Measurements from ENCODE around the gene SNRK. TPM values are rescaled to one million over a fixed set of nuclear protein-coding genes. Genes with fewer than 3 reads are reported as not detected.

SNRK gene
- total RNA-seq, 1 donor from 2014 or later = 139 TPM

DNA sequence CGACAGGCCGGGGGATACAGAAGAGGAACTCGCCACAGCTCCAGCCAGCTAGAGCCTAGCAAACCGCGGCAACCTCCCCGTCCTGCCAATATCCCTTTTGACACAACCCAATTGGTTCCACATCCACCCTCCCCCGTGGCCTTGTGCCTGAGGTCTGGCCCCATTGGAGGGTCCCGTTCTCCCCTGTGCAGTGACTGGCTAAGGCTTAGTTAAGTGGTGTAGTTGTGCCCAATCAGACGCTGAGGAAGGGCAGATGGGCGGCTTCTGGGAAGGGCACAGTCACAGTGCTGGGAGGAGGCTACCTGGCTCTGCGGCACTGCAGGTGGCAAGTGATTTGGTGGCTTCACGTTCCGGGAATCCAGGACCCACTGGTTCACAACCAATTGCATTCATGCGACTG lies 78.6 kb downstream of the SNRK start:
- no peak overlapping the region for H3K4me3 Mint-ChIP-seq (ENCODE audit: unreplicated experiment)
- no peaks in the 10 kb centered on the region for H3K9me3 Mint-ChIP-seq (ENCODE audit: unreplicated experiment)
- TF ChIP-seq, protein P1, sequence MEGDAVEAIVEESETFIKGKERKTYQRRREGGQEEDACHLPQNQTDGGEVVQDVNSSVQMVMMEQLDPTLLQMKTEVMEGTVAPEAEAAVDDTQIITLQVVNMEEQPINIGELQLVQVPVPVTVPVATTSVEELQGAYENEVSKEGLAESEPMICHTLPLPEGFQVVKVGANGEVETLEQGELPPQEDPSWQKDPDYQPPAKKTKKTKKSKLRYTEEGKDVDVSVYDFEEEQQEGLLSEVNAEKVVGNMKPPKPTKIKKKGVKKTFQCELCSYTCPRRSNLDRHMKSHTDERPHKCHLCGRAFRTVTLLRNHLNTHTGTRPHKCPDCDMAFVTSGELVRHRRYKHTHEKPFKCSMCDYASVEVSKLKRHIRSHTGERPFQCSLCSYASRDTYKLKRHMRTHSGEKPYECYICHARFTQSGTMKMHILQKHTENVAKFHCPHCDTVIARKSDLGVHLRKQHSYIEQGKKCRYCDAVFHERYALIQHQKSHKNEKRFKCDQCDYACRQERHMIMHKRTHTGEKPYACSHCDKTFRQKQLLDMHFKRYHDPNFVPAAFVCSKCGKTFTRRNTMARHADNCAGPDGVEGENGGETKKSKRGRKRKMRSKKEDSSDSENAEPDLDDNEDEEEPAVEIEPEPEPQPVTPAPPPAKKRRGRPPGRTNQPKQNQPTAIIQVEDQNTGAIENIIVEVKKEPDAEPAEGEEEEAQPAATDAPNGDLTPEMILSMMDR (IDR thresholded peaks at IDR 0.05; ENCODE audit: unreplicated experiment) = no peak

DNA sequence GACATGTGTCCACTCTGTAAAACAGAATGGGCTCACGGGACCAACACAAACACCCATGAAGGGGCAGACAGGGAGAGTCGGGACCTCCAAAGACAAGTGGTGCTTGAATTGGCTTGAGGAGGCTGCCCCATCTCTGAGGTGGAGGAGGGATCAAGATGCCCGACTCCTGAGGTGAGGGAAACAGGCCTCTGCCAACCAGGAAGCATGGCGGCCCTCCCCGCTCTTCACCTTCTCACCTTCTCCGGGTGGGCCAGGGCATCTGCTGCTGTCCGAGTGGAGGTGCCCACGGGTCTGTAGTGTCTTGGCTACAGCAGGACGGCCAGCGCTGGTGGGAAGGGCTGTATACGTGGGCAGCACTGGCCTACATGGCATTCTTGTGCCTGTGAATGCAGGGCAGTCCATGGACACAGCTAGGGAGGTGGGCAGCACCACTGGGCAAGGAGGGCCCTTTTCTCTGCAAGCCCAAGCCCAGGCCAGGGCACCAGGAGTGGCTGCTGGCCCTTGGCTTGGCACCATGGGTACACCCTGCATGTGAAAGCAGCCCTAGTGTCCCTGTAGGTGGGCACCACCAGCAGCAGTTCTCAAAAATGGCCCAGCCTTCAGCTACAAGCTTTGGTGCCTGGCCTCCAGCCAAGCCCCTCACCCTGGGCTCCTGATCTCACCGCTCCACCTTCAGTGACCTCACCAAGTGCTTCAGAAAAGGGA lies 79.4 kb downstream of the SNRK start:
- DNase-seq (ENCODE audit: low spot score) = no peak
- H3K4me1 Mint-ChIP-seq (ENCODE audit: unreplicated experiment) = no peaks in the 10 kb centered on the region
- TF ChIP-seq, protein P1 (IDR thresholded peaks at IDR 0.05; ENCODE audit: unreplicated experiment) = no peak
- H3K9me3 Mint-ChIP-seq (ENCODE audit: unreplicated experiment) = no peaks in the 10 kb centered on the region
- peaks cover 21% of the 10 kb centered on the region for H3K36me3 Mint-ChIP-seq (ENCODE audit: low read depth, unreplicated experiment)
- H3K27ac Mint-ChIP-seq (ENCODE audit: unreplicated experiment) = no peak overlapping the region
- peak overlapping the region; percentile 76 for H3K4me3 Mint-ChIP-seq (ENCODE audit: unreplicated experiment)
- peaks cover 21% of the 10 kb centered on the region for H3K27me3 Mint-ChIP-seq (ENCODE audit: unreplicated experiment)

More for the DNA sequence above, 78.6 kb downstream of the SNRK start:
- H3K27me3 Mint-ChIP-seq (ENCODE audit: unreplicated experiment) = peaks cover 21% of the 10 kb centered on the region
- H3K36me3 Mint-ChIP-seq (ENCODE audit: low read depth, unreplicated experiment) = peaks cover 21% of the 10 kb centered on the region
- no peaks in the 10 kb centered on the region for H3K4me1 Mint-ChIP-seq (ENCODE audit: unreplicated experiment)
- no peak overlapping the region for H3K27ac Mint-ChIP-seq (ENCODE audit: unreplicated experiment)
- no peak for DNase-seq (ENCODE audit: low spot score)

DNA sequence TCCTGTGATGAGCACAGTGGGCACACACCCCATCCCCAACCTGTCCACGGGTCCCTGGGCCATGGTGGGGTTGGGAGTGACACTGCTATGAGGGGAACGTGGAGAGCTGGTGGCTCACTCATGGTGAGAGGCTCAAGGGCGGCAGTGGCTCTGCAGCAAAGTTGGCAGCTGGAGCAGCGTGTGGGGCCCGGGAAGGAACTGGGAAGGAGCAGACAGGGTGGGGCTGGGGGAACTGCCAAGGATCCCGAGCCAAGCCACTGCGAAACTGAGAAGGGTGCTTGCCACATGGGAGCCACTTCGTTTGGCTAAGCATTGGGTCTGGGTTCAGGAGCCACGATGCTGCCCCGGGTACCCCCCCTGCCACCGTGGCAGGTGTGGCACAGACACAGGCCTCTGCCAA lies 80.1 kb downstream of the SNRK start:
- TF ChIP-seq, protein P1 (IDR thresholded peaks at IDR 0.05; ENCODE audit: unreplicated experiment) = no peak
- DNase-seq (ENCODE audit: low spot score) = no peak
- H3K4me3 Mint-ChIP-seq (ENCODE audit: unreplicated experiment) = peak overlapping the region; percentile 76
- H3K27me3 Mint-ChIP-seq (ENCODE audit: unreplicated experiment) = peaks cover 21% of the 10 kb centered on the region
- H3K4me1 Mint-ChIP-seq (ENCODE audit: unreplicated experiment) = no peaks in the 10 kb centered on the region
- no peaks in the 10 kb centered on the region for H3K9me3 Mint-ChIP-seq (ENCODE audit: unreplicated experiment)
- no peak overlapping the region for H3K27ac Mint-ChIP-seq (ENCODE audit: unreplicated experiment)
- peaks cover 21% of the 10 kb centered on the region for H3K36me3 Mint-ChIP-seq (ENCODE audit: low read depth, unreplicated experiment)

DNA sequence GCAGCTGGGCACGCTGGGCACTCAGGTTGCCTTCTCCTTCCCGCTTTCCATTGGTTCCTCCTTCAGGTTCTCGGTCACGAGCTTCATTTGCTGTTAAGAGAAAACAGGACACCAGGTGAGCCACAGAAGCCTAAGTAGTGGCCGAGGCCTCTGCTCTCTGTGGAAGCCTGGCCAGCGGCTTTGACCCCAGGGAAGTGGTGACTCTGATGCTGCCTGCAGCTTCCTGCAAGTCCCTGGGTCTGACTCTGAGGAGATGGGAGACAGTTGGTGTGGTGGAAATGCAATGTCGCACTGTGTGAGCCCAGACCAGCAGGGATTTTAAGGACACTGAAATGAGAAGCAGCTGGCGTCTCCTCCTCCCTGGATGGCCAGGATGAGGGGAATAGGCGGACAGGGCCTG lies 80.5 kb downstream of the SNRK start:
- no peaks in the 10 kb centered on the region for H3K4me1 Mint-ChIP-seq (ENCODE audit: unreplicated experiment)
- TF ChIP-seq, protein P1 (IDR thresholded peaks at IDR 0.05; ENCODE audit: unreplicated experiment) = no peak
- H3K27me3 Mint-ChIP-seq (ENCODE audit: unreplicated experiment) = peaks cover 19% of the 10 kb centered on the region
- peak overlapping the region; percentile 48 for H3K27ac Mint-ChIP-seq (ENCODE audit: unreplicated experiment)
- no peak overlapping the region for H3K4me3 Mint-ChIP-seq (ENCODE audit: unreplicated experiment)
- no peaks in the 10 kb centered on the region for H3K9me3 Mint-ChIP-seq (ENCODE audit: unreplicated experiment)
- H3K36me3 Mint-ChIP-seq (ENCODE audit: low read depth, unreplicated experiment) = peaks cover 21% of the 10 kb centered on the region
- DNase-seq (ENCODE audit: low spot score) = no peak

All from endothelial cell (in vitro differentiated cells).